ENCODE measurements around the gene SRD5A1.

GRCh38 chr5:6719896-6720560 lies 86.8 kb downstream of the SRD5A1 start:
- TF ChIP-seq CTCF (conservative IDR thresholded peaks at IDR 0.05; ENCODE audit: low read length) (no peak), EZH2phosphoT487 (IDR thresholded peaks at IDR 0.05; ENCODE audit: borderline replicate concordance, low read depth, low read length) (no peak)

Measured in OCI-LY7 (cell line).